OCI-LY1 (cell line): ENCODE data around the gene PEX10.

Experiments
- H2AFZ ChIP-seq: fragments of 200-600 bp; sonication (generic), shearing (Covaris generic); 2 replicates; pipeline ENCODE4 v1.6.0; 2014; ENCODE audit warnings: antibody characterized with exemption, mild to moderate bottlenecking, low read length
- H3F3A ChIP-seq: fragments of 200-600 bp; sonication (generic), shearing (Covaris generic); 2 replicates; pipeline ENCODE4 v1.6.0; 2014; ENCODE audit warnings: mild to moderate bottlenecking, antibody characterized with exemption, low read length, moderate library complexity; ENCODE audit not compliant: insufficient read depth
- H3K27ac ChIP-seq: fragments of 200-600 bp; sonication (generic); 2 replicates; pipeline ENCODE4 v1.5.1; 2014; ENCODE audit warnings: low read length, mixed run types, mild to moderate bottlenecking, low read depth; ENCODE audit not compliant: poor library complexity, severe bottlenecking
- H3K27me3 ChIP-seq: fragments of 200-600 bp; sonication (generic); 2 replicates; pipeline ENCODE4 v1.6.0; 2014; ENCODE audit warnings: antibody characterized with exemption, mild to moderate bottlenecking, low read length, moderate library complexity; ENCODE audit not compliant: insufficient read depth
- H3K36me3 ChIP-seq: fragments of 200-600 bp; sonication (generic); 2 replicates; pipeline ENCODE4 v1.6.1; 2014; ENCODE audit warnings: mild to moderate bottlenecking, antibody characterized with exemption, low read length, moderate library complexity, mixed read lengths; ENCODE audit not compliant: insufficient read depth
- H3K4me1 ChIP-seq: fragments of 200-600 bp; sonication (generic); 2 replicates; pipeline ENCODE4 v1.5.1; 2014; ENCODE audit warnings: mild to moderate bottlenecking, low read length, moderate library complexity; ENCODE audit not compliant: insufficient read depth, severe bottlenecking
- H3K4me2 ChIP-seq: fragments of 200-600 bp; sonication (generic), shearing (Covaris generic); 2 replicates; pipeline ENCODE4 v1.6.1; 2014; ENCODE audit warnings: low read length
- H3K4me3 ChIP-seq: fragments of 200-600 bp; sonication (generic); 2 replicates; pipeline ENCODE4 v1.5.1; 2014; ENCODE audit warnings: low read length, low read depth, mild to moderate bottlenecking, mixed read lengths; ENCODE audit not compliant: poor library complexity, severe bottlenecking
- H3K79me2 ChIP-seq: fragments of 200-600 bp; shearing (Covaris generic); 2 replicates; pipeline ENCODE4 v1.6.1; 2016; ENCODE audit warnings: mixed run types, low read length, mixed read lengths; ENCODE audit not compliant: insufficient read depth
- H3K9ac ChIP-seq: fragments of 200-600 bp; sonication (generic), shearing (Covaris generic); 2 replicates; pipeline ENCODE4 v1.6.1; 2014; ENCODE audit warnings: mild to moderate bottlenecking, low read length, mixed read lengths
- H3K9me2 ChIP-seq: fragments of 200-600 bp; sonication (generic), shearing (Covaris generic); 2 replicates; pipeline ENCODE4 v1.6.1; 2014; ENCODE audit warnings: low read depth, mild to moderate bottlenecking, low read length, mixed read lengths
- H3K9me3 ChIP-seq: fragments of 200-600 bp; shearing (Covaris generic); 2 replicates; pipeline ENCODE4 v1.6.1; 2014; ENCODE audit warnings: low read length, mixed read lengths
- H4K20me1 ChIP-seq: fragments of 200-600 bp; sonication (generic), shearing (Covaris generic); 2 replicates; pipeline ENCODE4 v1.6.0; 2016; ENCODE audit warnings: mild to moderate bottlenecking, low read length; ENCODE audit not compliant: insufficient read depth
- EZH2 ChIP-seq: fragments of 200-600 bp; sonication (generic), shearing (Covaris generic); IDR thresholded peaks from 2 replicates; pipeline ENCODE4 v1.8.0; 2017; ENCODE audit warnings: borderline replicate concordance, mixed run types, mild to moderate bottlenecking, antibody characterized with exemption, low read length, moderate library complexity, mixed read lengths
- TF ChIP-seq, protein P1 (sequence below): fragments of 200-600 bp; sonication (generic), shearing (Covaris generic); IDR thresholded peaks from 2 replicates; pipeline ENCODE4 v1.5.1; 2017; ENCODE audit warnings: mild to moderate bottlenecking, antibody characterized with exemption, low read length, moderate library complexity, mixed read lengths

The PEX10 gene

DNA sequence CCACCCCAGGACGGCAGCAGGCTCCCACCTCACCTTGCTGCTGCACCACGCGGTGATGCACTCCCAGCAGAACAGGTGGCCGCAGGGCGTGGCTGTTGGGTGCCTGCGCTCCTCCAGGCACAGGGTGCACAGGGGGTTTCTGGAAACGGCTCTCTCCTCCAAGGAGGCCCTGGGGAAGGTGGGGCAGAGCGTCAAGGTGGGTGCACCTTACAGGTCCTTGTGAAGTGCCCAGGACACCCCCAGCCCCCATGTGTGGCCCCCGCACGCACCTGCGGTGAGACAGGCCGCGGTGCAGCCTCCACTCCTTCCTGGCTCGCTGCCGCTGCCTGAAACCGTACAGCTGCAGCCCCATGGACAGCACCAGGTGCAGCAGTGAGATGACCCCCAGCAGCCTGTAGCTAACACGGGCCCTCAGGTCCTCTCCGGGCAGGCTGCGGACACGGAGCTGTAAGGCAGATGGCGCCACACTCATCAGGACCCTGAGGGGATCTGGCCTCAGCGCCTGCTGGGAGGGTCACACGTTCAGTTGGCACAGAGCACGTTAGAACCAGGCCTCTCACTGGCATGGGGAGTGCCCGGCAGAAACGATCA is 5.8 kb downstream of the PEX10 start:
- Histone ChIP-seq H3K4me3 (no peak overlapping the region), H3K36me3 (peaks cover 49% of the 10 kb centered on the region), H3K4me1 (peaks cover 12% of the 10 kb centered on the region), H3K9me2 (no peaks in the 10 kb centered on the region), H3F3A (no peaks in the 10 kb centered on the region), H3K27me3 (no peaks in the 10 kb centered on the region), H3K4me2 (no peak overlapping the region), H2AFZ (no peak overlapping the region), H3K79me2 (no peaks in the 10 kb centered on the region), H3K27ac (no peak overlapping the region), H3K9me3 (no peaks in the 10 kb centered on the region), H4K20me1 (no peaks in the 10 kb centered on the region), H3K9ac (no peak overlapping the region)
- TF ChIP-seq, protein P1, sequence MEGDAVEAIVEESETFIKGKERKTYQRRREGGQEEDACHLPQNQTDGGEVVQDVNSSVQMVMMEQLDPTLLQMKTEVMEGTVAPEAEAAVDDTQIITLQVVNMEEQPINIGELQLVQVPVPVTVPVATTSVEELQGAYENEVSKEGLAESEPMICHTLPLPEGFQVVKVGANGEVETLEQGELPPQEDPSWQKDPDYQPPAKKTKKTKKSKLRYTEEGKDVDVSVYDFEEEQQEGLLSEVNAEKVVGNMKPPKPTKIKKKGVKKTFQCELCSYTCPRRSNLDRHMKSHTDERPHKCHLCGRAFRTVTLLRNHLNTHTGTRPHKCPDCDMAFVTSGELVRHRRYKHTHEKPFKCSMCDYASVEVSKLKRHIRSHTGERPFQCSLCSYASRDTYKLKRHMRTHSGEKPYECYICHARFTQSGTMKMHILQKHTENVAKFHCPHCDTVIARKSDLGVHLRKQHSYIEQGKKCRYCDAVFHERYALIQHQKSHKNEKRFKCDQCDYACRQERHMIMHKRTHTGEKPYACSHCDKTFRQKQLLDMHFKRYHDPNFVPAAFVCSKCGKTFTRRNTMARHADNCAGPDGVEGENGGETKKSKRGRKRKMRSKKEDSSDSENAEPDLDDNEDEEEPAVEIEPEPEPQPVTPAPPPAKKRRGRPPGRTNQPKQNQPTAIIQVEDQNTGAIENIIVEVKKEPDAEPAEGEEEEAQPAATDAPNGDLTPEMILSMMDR: peak; percentile 28; the same call in 1 of the 2 replicates
- no peak for TF ChIP-seq EZH2

DNA sequence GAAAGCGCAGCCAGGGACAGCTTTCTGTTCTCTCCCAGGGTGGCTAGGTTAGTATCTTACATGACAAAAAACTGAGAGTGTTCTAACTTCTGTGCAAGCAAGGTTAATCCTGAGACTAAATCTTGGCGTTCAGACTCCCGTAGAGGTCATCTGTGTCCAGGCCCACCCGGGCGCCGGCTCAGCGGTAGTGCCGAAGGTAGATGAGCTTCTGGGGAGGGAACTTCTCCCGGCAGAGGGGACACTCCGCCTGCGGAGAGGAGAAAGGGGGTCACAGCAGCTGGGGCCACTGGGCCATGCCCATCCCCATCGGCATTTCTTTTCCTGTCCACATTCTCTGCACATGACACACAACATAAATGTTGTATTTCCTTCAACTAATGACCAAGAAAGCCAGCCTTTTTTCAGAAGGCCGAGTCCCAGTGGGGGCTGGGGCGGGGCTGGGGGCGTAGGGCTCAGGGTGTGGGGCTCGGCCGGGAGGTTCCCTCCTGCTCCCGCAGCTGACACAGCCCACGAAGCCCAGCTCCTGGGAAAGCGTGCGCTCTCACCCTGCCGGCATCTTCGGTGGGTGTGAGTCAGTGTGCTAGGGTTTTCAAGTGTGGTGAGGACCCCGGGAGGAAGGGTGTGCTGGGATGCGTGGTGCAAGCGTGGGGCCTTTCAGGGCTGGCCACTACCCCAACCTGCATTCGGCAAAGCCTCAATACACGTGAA is 6.6 kb downstream of the PEX10 start:
- H3K36me3 ChIP-seq: peaks cover 51% of the 10 kb centered on the region
- H3K27ac ChIP-seq: no peak overlapping the region
- H3F3A ChIP-seq: no peaks in the 10 kb centered on the region
- no peaks in the 10 kb centered on the region for H3K79me2 ChIP-seq
- peaks cover 4% of the 10 kb centered on the region for H3K4me1 ChIP-seq
- no peaks in the 10 kb centered on the region for H3K9me2 ChIP-seq
- H2AFZ ChIP-seq: no peak overlapping the region
- H3K4me2 ChIP-seq: no peak overlapping the region
- no peak overlapping the region for H3K4me3 ChIP-seq
- H3K27me3 ChIP-seq: no peaks in the 10 kb centered on the region
- H3K9me3 ChIP-seq: no peaks in the 10 kb centered on the region
- no peaks in the 10 kb centered on the region for H4K20me1 ChIP-seq
- no peak overlapping the region for H3K9ac ChIP-seq
- no peak for TF ChIP-seq EZH2
- TF ChIP-seq, protein P1: no peak

GRCh38 chr1:2404890-2405511 is 7.4 kb downstream of the PEX10 start:
- no peaks in the 10 kb centered on the region for H4K20me1 ChIP-seq
- no peaks in the 10 kb centered on the region for H3K9me2 ChIP-seq
- no peaks in the 10 kb centered on the region for H3K4me1 ChIP-seq
- no peaks in the 10 kb centered on the region for H3K27me3 ChIP-seq
- H3K36me3 ChIP-seq: peaks cover 59% of the 10 kb centered on the region
- H3K4me3 ChIP-seq: no peak overlapping the region
- no peak overlapping the region for H3K4me2 ChIP-seq
- H3K9me3 ChIP-seq: no peaks in the 10 kb centered on the region
- H3F3A ChIP-seq: no peaks in the 10 kb centered on the region
- H2AFZ ChIP-seq: no peak overlapping the region
- no peak overlapping the region for H3K27ac ChIP-seq
- TF ChIP-seq EZH2: no peak
- TF ChIP-seq, protein P1: no peak
- H3K9ac ChIP-seq: no peak overlapping the region
- no peaks in the 10 kb centered on the region for H3K79me2 ChIP-seq
